Central memory CD8-positive, alpha-beta T cell (primary cell): ENCODE data around the gene RBBP8NL.

Experiments used
- ATAC-seq: fragments of 150-1000 bp; cut with Tn5 transposase; replicated peaks from 2 replicates; pipeline ENCODE4 v1.10.0; 2022; ENCODE audit warnings: mild to moderate bottlenecking, moderate FRiP score, moderate number of reproducible peaks; ENCODE audit not compliant: poor library complexity, severe bottlenecking; ENCODE audit errors: extremely low read depth
- DNase-seq, 2 donors: peaks; one replicate each; pipeline ENCODE4 v3.0.0; 2021; ENCODE audit warnings: low spot score in 2 of 2
- H3K27ac Mint-ChIP-seq: one replicate; pipeline ENCODE4 v1.8.0; 2022; ENCODE audit warnings: low read depth, mild to moderate bottlenecking, moderate library complexity, mixed read lengths
- H3K27me3 Mint-ChIP-seq: one replicate; pipeline ENCODE4 v1.8.0; 2022; ENCODE audit warnings: mixed read lengths
- H3K36me3 Mint-ChIP-seq: one replicate; pipeline ENCODE4 v1.8.0; 2022; ENCODE audit warnings: mild to moderate bottlenecking, moderate library complexity, mixed read lengths; ENCODE audit not compliant: insufficient read depth
- H3K4me1 Mint-ChIP-seq: one replicate; pipeline ENCODE4 v1.8.0; 2022; ENCODE audit warnings: mixed read lengths
- H3K4me3 Mint-ChIP-seq: one replicate; pipeline ENCODE4 v1.8.0; 2022; ENCODE audit warnings: mild to moderate bottlenecking, moderate library complexity, mixed read lengths
- H3K9me3 Mint-ChIP-seq: one replicate; pipeline ENCODE4 v1.8.0; 2022; ENCODE audit warnings: mixed read lengths

Gene RBBP8NL

GRCh38 chr20:62370115-62370806 is 57.1 kb downstream of the RBBP8NL start:
- ATAC-seq: no peak
- Mint-ChIP-seq H3K9me3 (no peaks in the 10 kb centered on the region), H3K27me3 (peaks cover 46% of the 10 kb centered on the region), H3K36me3 (peaks cover 2% of the 10 kb centered on the region), H3K4me3 (no peak overlapping the region), H3K27ac (no peak overlapping the region), H3K4me1 (no peaks in the 10 kb centered on the region)
- no peak for DNase-seq

DNA sequence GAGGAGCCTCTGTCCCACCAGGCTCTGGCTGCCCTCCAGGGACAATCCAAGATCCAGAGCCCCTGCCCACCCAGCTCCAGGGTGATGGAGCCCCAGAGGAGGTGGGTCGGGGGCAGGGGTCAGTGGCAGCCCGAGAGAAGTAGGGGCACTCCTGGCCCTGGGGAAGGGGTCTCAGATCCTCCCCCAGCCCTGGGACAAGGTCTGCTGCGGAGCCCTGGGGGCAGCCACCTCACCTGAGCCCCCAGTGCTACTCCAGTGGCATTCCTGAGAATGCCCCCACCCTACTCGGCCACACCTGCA is 57.6 kb downstream of the RBBP8NL start:
- Mint-ChIP-seq H3K4me1 (no peaks in the 10 kb centered on the region), H3K36me3 (peaks cover 2% of the 10 kb centered on the region), H3K4me3 (no peak overlapping the region), H3K9me3 (no peaks in the 10 kb centered on the region), H3K27ac (no peak overlapping the region), H3K27me3 (peaks cover 51% of the 10 kb centered on the region)
- no peak for ATAC-seq
- no peak for DNase-seq

DNA sequence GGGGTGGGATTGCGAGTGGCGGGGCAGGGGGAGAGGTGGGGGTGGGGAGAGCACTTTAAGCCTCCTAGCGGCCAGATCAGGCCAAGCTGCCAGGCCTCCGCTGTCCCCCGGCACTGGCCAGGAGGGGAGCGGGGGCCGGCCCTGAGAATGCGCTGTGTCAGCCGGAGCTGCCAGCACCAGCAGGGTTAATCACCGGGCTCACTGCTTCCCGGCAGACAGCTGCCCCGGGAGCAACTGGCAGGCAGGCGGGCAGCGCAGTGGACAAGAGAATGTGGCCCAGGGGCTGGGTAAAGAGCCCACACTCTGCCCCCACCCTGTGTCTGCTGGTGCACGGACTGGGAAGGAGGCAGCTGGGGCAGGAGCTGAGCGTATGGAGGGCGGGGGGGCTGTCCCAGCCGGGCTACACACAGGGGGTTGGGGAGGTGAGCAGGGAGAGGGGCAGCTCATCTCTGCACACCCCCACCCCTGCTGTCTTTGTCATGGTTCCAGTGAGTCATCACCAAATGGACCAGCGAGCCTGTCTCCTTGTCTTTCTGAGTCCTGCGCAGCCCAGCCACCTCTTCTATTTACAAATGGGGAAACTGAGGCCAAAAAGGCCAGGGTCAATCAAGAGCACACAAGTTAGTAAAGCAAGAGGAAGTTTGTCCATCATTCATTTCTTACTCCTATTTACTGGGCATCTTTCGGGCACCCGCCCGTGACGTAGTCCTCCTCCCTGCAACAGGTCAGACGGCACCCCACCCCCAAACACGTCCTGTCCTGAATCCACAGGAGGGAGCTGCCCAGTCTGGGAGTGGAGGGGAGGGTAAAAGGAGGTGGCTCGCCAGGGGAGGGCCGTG is 58.1 kb downstream of the RBBP8NL start:
- H3K4me1 Mint-ChIP-seq: no peaks in the 10 kb centered on the region
- no peaks in the 10 kb centered on the region for H3K9me3 Mint-ChIP-seq
- peaks cover 2% of the 10 kb centered on the region for H3K36me3 Mint-ChIP-seq
- ATAC-seq (no peak), DNase-seq (no peak)
- H3K27ac Mint-ChIP-seq: no peak overlapping the region
- peak overlapping the region; percentile 48 for H3K4me3 Mint-ChIP-seq
- peaks cover 56% of the 10 kb centered on the region for H3K27me3 Mint-ChIP-seq

- H3K4me1 Mint-ChIP-seq: no peaks in the 10 kb centered on the region
- DNase-seq (no peak), ATAC-seq (no peak)
- H3K4me3 Mint-ChIP-seq: peak overlapping the region; percentile 80
- H3K9me3 Mint-ChIP-seq: no peaks in the 10 kb centered on the region
- H3K27me3 Mint-ChIP-seq: peaks cover 63% of the 10 kb centered on the region
- no peak overlapping the region for H3K27ac Mint-ChIP-seq
- peaks cover 2% of the 10 kb centered on the region for H3K36me3 Mint-ChIP-seq
These were observed 58.9 kb downstream of the RBBP8NL start for GRCh38 chr20:62368392-62368975.

DNA sequence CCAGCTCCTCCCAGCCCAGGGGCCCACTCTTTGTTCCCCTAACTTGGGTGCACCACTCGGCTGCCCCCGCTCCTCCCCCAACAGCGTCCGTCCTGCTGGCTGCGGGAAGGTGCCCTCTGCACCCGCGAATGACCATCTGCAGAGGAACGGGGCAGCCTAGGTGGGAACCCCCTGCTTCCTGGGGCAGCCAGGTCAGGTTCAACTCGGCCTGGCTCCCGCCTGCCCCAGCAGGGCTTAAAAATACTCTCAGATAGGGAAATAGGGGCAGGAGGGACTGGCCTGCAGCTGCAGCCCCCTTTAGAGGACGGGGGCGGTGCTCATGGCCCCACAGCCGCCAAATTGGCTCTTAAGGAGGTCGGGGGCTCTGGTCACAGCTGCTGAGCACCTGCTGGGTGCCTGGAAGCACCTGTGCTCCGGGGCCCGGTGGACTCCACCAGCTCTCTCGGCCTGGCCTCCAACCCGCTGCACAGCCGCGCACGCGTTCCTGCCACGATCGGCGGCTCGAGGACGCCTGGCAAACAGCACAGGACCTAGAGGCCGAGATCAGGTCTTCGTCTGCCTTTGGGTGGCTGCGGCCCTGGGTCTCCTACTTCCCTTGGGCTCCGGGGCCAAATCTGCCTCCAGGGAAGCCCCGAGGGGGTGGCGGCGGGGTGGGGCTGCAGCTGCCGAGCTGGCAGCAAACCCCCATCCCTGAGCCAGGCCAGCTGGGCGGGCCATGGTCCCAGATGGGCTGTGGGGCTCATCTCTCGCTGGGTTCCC is 59.5 kb downstream of the RBBP8NL start:
- H3K4me1 Mint-ChIP-seq: no peaks in the 10 kb centered on the region
- peaks cover 64% of the 10 kb centered on the region for H3K27me3 Mint-ChIP-seq
- H3K9me3 Mint-ChIP-seq: no peaks in the 10 kb centered on the region
- DNase-seq (no peak), ATAC-seq (peak; percentile 16)
- H3K27ac Mint-ChIP-seq: no peak overlapping the region
- peak overlapping the region; percentile 80 for H3K4me3 Mint-ChIP-seq
- peaks cover 2% of the 10 kb centered on the region for H3K36me3 Mint-ChIP-seq

GRCh38 chr20:62367136-62367632 is 60.2 kb downstream of the RBBP8NL start, which contains the start of gene LAMA5:
Gene LAMA5 (minus strand): TSS chr20:62367312. CDS start chr20:62367245, 67 bp downstream.
- DNase-seq (no peak), ATAC-seq (no peak)
- H3K4me1 Mint-ChIP-seq: no peaks in the 10 kb centered on the region
- peaks cover 60% of the 10 kb centered on the region for H3K27me3 Mint-ChIP-seq
- H3K4me3 Mint-ChIP-seq: peak within 1 kb of the TSS; percentile 80
- peaks cover 2% of the 10 kb centered on the region for H3K36me3 Mint-ChIP-seq
- H3K27ac Mint-ChIP-seq: no peak within 1 kb of the TSS
- no peaks in the 10 kb centered on the region for H3K9me3 Mint-ChIP-seq

DNA sequence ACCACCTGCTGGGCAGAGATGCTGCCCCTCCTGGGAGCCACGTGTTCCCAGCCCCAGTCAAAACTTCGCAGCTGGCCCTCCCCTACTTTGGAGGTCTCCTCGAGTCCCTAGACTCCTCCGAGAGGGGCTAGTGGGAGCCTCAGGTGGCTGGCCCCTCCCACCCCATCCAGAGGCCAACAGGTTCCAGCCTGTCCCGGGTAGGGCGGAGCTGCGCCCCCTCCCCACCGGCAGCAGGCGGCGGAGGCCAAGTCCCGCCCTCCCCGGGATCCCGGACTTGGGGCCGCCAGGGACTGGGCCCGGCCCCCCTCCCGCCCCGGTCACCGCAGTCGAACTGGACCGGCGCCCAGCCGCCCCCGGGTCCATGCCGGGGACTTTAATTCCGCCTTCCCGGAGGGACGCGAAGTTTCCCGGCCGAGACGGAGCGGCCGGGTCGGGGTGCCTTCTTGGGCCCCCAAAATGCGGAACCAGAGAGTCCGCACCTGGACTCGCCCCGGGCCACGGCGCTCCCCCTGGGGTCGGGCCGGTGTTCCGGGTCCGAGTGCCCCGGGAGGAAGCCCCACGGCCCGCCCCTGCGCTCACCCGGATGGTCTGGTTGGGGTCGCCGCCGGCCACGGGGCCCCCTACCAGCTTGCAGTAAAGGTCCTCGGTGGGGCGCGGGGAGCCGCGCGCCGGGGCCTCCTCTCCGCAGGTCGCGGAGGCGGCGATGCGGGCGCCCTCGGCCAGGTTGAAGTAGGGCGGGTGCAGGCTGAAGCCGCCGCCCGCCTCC is 60.8 kb downstream of the RBBP8NL start:
- no peaks in the 10 kb centered on the region for H3K9me3 Mint-ChIP-seq
- peaks cover 2% of the 10 kb centered on the region for H3K36me3 Mint-ChIP-seq
- H3K4me1 Mint-ChIP-seq: no peaks in the 10 kb centered on the region
- H3K27ac Mint-ChIP-seq: no peak overlapping the region
- no peak overlapping the region for H3K4me3 Mint-ChIP-seq
- DNase-seq (no peak), ATAC-seq (peak; percentile 11)
- peaks cover 60% of the 10 kb centered on the region for H3K27me3 Mint-ChIP-seq

GRCh38 chr20:62365814-62366369 is 61.4 kb downstream of the RBBP8NL start:
- H3K4me3 Mint-ChIP-seq: peak overlapping the region; percentile 23

DNA sequence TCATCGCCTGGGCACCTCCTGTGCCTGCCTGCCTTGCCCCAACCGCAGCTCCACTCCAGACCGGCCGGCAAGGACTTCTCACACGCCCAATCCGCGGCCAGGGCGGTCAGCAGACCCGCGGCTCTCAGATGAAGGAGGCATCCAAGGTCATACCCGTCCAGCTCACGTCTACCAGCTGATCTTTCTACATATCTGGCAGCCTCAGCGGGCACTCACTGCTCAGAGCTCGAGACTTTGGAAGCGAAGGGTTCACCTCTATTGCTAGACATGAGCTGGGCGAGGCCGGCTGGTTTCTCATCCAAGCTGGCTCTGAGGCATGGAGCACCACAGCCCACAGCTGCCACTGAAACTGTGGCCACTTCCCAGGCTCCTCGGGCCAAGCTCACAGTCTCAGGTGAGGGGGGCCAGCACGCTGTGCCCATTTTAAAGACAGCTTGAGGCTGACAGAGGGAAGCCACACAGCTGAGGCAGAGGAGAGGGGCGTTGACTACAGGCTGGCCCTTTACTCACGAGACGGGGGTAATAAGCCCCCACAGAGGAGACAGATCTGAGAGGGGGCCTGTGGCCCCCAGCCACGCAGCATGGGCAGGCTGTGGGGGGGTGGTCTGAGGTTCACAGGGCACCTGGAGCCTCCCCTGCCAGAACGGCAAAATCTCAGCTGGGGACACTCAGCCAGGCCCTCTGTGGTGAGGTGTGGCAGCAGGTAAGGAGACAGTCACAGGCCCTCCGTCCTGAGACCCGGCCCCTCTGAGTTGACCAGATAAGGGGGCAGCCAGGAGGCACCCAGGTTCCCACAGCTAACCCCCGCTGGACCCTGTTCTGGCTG is 62.2 kb downstream of the RBBP8NL start:
- Mint-ChIP-seq H3K27ac (no peak overlapping the region), H3K36me3 (peaks cover 2% of the 10 kb centered on the region), H3K9me3 (no peaks in the 10 kb centered on the region), H3K4me1 (no peaks in the 10 kb centered on the region), H3K27me3 (peaks cover 60% of the 10 kb centered on the region), H3K4me3 (peak overlapping the region; percentile 23)
- ATAC-seq (no peak), DNase-seq (no peak)

More at GRCh38 chr20:62365814-62366369, 61.4 kb downstream of the RBBP8NL start:
- Mint-ChIP-seq H3K27ac (no peak overlapping the region), H3K27me3 (peaks cover 60% of the 10 kb centered on the region), H3K36me3 (peaks cover 2% of the 10 kb centered on the region), H3K4me1 (no peaks in the 10 kb centered on the region), H3K9me3 (no peaks in the 10 kb centered on the region)
- ATAC-seq (no peak), DNase-seq (no peak)

DNA sequence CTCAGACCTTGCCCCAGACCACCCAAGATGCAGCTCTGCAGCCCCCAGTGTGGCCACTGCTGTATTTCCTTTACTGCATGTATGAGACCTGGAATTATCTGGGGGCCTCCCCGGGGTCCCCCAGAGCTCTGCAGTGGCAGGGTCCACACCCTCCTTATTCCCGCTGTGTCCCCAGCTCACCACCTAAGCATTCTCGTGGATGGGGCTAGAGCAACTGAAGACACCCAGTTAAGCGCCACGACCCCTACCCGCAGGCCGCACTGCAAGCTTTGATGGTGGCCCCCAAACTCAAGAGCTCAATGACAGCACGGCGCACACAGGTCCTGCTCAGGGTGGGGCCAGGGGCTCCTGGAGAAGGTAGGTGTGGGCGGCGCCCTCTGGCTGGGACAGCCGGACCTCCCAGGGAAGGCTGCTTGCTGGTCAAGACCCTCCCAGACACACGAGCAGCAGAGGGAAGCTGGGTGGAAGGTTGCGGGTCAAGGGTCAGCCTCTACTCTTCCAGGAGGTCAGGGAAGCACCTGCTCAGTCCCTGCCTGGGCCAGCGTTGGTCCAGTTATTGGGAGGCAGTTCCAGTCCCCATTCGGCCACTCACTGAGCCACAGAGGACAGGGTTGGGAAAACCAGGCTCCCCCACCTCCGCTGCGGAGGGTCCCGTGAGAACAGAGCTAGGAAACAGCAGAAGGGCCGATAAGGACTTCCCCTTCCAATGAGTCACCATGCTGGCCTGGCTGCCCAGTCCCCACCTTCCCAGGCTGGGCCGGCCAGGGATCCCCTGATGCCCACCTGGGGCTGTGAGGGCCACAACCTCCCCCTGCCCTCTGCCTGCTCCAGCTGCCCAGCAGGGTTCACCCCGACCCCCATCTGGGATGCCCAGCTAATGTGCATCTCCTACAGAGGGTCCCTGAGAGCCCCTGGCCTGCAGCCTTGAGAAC is 63.2 kb downstream of the RBBP8NL start:
- H3K27ac Mint-ChIP-seq: no peak overlapping the region
- H3K36me3 Mint-ChIP-seq: peaks cover 2% of the 10 kb centered on the region
- H3K4me3 Mint-ChIP-seq: no peak overlapping the region
- ATAC-seq (no peak), DNase-seq (no peak)
- H3K27me3 Mint-ChIP-seq: peaks cover 54% of the 10 kb centered on the region
- H3K4me1 Mint-ChIP-seq: no peaks in the 10 kb centered on the region
- no peaks in the 10 kb centered on the region for H3K9me3 Mint-ChIP-seq
